GM19351 (cell line): ENCODE results near the gene SNAI3.
A peak's percentile ranks its signal among the peaks of the same experiment; 100 is the strongest.

ENCODE experiments used
- ATAC-seq: cut with Tn5 transposase; IDR thresholded peaks from one replicate; pipeline ENCODE4 v1.9.1; 2021; ENCODE audit warnings: mild to moderate bottlenecking, moderate library complexity; ENCODE audit not compliant: unreplicated experiment

The SNAI3 gene

GRCh38 chr16:88705801-88706228 is 19.5 kb upstream of the SNAI3 start:
- ATAC-seq = peak; percentile 9

DNA sequence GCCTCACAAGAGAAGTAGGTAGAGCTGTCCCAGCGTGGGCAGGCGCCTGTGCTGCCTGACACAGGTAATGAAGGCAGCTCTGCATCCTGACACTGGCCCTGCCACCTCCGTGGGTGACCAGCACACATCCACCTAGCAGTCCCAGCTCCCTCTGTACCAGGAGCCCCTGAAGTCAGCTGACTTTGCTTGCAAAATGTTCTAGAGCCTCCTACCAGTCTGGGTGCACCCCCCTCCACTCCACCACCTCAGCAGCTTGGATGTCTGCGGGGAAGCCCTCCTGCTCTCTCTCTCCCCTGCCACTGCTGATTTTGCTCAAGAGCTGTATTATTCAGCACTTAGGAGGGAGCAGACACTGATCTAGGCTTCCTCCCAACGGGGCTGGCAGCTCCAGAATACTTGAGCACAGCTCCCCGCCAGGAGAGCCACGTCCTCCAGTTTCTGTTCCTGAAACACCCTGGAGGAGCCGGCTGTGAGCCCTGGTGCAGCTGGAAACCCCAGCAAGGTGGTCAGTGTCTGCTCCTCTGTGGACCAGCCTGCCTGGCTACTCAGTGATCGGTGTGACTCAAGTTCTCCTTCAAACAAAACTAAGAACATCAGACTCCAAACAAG is 18.9 kb upstream of the SNAI3 start:
- ATAC-seq = no peak

GRCh38 chr16:88703486-88704309 is 17.4 kb upstream of the SNAI3 start:
- no peak for ATAC-seq

- no peak for ATAC-seq
Measured at GRCh38 chr16:88702371-88703210, 16.3 kb upstream of the SNAI3 start.

- ATAC-seq = no peak
Measured at GRCh38 chr16:88701581-88702370, 15.5 kb upstream of the SNAI3 start.

DNA sequence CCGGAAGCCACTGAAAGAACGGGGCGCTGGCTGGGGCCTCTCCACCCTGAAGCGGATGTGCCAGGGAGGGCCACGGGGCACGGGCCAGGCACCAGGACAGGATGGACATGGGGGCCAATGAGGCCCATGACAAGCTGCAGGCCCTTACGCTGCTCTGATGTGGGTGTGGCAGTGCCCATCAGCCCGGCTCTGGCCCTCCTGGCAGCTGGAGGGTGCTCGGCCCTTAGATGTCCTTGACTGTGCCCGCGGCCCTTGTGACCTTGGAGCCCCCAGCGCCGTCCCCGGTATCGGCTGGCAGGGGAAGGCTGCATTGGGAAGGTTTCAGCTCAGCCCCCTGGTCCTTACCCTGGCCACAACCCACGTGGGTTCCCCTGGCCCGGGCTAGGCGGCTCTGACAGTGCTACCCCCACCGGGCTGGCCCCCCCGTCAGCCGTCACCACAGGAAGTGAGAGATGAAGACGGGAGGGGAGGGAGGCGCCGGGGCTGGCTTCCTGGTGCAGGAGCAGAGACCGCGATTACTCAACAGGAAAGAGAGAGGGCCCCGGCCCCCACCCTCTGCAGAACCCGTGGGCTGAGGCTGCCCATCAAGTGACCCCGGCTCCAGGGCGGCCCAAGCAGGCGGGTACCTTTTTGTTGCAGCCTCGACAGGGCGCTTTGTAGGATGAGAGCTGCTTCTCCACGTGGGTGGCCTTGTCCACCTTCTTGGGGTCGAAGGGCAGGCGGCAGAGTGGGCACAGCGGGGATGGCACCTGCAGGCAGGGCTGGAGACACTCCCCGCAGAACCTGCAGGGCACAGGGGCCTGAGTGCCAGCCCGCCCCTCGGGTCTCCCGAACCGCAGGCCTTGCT is 14.6 kb upstream of the SNAI3 start:
- ATAC-seq = peak; percentile 78

- no peak for ATAC-seq
Measured at GRCh38 chr16:88700322-88700635, 14.0 kb upstream of the SNAI3 start.

DNA sequence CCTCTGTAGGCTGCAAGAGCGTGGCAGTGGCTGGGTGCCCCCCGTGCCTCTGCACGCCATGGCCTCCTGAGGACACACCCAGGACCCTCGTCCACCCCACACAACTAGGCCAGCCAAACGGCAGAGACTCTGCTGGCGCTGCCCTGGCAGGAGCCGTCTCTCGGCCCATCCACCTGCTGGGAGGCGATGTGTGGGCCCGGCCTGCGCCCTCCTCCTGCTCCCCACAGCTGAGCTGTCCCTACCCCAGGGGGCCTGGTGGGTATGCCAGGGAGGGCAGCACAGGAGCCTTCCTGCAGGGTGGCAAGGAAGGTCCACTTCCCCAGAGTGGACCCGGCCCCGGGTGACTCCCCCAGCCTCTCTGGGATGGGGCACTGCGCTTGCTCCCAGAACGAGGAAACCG is 12.9 kb upstream of the SNAI3 start:
- ATAC-seq = no peak

GRCh38 chr16:88698646-88699045 is 12.3 kb upstream of the SNAI3 start:
- no peak for ATAC-seq

DNA sequence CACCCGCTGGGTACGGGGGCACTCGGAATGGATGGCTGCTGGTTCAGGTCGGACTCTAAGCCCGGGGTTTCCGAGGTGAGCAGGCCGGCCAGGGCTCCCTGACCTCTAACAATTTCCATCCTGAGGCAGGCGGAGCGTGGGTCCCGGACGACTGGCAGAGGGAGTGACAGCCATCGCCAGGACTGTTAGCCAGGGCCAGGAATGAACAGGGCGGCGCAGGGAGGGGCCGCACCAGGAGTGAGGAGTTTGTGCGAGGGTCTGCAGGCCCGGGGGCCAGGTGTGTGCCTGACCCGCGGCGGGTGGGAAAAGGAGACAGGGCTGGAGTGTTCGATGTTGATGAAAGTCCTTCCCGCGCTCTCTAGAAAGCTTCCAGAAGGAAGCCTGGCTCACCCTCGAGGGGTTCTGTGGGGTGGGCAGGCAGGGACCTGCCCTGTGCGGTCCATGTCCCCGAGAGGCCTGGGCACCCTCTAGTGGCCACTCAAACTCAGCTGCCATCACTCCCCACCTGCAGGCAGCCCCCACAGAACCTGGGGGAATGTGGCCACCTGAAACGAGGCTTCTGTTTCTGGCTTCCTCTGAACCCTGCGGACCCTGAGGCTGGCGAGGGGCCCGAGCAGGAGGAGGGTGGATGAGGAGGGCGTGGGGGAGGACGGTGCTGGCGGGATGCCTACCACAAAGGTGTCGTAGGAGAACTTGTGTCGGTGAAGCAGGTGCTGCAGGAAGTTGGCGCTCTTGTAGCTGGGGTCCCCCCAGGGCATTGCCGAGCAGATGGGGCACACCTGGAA is 11.7 kb upstream of the SNAI3 start:
- no peak for ATAC-seq

GRCh38 chr16:88697116-88697830 is 11.0 kb upstream of the SNAI3 start:
- no peak for ATAC-seq

DNA sequence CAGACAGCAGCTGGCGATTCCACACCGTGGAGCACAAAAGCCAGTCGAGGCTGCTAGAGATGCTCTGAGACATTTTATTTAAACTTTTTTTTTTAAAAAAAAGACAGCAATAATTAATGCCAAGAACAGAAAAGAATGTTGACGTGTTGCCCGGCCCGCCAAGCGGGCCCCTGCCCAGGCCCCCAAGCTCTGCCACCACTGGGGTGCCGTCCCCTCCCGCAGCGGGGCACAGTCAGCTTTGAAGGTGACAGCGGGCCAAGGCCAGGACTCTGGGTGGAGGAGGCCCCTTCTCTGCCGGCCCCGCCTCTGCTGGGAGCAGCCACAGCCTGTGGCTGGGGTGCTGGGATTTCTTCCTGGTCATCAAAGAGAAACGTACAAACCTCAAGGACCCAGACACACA is 10.1 kb upstream of the SNAI3 start:
- no peak for ATAC-seq

GRCh38 chr16:88695753-88696152 is 9.4 kb upstream of the SNAI3 start:
- no peak for ATAC-seq

GRCh38 chr16:88695218-88695617 is 8.9 kb upstream of the SNAI3 start:
- no peak for ATAC-seq

DNA sequence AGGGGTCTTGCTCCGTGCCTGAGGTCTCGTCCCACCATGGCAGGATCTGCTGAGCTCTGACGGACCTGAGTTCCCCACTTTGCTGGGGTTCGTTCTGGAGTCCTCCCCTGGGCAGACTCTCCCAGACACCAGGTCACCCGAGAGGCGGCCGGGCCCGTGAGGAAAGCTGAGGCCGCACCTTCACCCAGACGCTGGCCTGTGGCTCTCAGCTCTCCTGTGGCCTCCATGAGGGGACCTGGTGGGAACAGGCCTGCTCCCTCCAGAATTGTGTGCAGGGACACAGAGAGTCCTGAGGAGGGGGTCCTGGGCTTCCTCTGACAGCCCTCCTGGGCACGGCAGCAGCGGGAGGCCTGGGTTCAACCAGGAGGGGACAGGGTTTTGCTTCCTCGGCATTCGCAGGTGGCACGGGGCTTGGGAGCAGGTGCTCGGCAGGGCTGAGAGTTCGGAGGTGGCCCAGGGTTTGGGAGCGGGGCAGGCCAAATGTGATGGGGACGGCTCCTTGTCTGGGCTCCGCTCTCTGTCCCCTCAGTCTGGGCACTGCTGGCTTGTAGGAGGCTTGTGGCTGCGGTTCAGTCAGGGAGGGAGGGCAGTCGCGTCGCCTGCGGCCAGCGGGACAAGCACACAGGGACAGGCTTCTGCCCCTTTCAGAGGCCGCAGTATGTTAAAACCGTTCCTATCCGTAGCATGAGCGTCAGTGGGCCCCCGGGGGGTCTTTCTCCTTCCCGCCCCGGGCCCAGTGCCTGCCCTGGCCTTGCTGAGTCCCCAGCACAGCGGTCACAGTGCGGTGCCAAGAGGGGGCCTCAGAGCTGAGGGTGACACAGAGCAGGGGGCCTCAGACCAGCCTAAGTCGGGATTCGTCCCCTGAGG is 8.1 kb upstream of the SNAI3 start:
- no peak for ATAC-seq

DNA sequence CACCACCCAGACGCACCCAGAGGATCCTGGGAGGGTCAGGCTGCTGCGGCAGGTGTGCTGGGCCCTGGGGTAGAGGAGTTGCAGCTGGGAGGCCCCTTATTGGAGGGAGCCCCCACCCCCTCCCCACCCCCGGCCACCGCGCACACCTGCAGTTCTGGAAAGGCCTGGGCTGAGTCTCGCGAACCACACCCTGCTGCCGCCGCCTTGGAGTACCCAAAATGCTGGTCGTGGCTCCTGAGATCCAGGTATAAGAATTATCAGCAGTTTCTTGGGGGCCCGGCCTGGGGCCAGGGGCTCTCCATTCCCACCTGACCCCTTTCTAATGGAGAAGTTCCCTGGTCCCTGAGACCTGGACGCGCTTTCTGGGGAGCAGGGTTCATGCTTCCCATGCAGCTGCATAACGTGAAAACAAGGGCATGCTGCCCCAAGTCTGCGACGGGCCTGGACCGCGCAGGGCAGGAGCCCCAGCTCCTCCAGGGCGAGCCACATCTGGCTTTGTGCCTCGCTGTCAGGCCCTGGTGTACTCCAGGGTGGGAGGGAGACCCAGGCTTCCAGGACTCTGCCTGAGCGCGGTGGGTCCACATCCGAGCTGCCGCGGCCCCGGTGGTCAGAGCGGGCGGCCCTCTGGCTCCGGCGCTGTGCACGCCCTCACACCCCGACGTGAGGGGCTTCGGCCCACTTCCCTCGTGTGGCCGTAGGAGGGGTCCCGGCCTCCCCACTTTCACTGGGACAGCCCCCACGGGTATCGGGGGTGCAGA is 7.3 kb upstream of the SNAI3 start:
- ATAC-seq = no peak

DNA sequence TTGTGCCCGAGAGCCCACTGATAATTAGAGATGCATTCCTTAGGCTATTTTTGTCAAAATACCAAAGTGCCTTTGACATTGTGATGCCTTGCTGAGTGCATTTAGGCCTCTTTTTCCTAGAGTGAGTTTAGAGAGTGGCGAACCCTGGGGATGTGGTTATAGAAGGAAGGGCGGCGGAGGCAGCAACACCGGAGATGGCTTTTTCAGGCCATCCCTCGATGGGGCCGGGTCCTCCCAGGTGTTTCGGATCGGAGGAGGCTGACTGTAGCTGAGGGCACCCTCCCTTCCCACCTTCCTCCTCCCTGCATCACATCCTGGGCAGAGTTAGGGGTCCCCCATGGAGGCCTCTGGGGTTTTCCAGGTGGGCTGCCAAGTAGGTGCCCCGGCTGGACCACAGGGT is 6.6 kb upstream of the SNAI3 start:
- no peak for ATAC-seq
